Stimulated activated CD4-positive, alpha-beta T cell treated with anti-CD3 and anti-CD28 coated beads, Interleukin-15, amount 100 ng/mL, for 48 hours (primary cell): ENCODE data around the gene RNF187.

ENCODE experiments used
- DNase-seq, 2 donors: peaks; one replicate each; pipeline ENCODE4 v3.0.0-alpha.2; 2020; ENCODE audit warnings: low read depth in 2 of 2

Gene RNF187

DNA sequence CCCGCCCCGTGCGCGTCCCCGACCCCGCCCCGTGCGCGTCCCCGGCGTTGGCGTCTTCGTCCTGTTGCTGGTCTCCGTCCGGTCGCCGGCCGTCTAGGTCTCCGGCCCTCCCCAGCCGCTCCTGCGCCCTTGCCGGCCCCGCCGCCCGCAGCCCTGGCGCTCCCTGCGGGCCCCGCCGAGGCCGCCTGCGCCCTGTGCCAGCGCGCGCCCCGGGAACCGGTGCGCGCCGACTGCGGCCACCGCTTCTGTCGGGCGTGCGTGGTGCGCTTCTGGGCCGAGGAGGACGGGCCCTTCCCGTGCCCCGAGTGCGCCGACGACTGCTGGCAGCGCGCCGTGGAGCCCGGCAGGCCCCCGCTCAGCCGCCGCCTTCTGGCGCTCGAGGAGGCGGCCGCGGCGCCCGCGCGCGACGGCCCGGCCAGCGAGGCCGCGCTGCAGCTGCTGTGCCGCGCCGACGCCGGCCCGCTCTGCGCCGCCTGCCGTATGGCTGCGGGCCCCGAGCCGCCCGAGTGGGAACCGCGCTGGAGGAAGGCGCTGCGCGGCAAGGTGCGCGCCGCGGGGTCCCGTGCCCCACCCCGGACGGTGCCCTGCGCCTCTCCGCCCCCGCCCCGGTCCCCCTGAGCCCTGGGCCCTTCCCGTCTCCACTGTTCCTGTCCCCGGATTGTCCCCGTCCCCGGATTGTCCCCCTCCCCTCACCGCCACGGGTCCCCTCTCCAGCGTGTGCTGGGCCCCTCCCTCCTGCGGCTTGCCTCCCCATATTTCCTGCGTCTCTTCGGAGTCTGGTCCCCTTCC is at the start of gene RNF187:
Gene RNF187, plus strand, starts transcription at position 47 of the 789 bp plus-strand sequence.
- DNase-seq = peak in 1 of 2 donors; percentile 22

DNA sequence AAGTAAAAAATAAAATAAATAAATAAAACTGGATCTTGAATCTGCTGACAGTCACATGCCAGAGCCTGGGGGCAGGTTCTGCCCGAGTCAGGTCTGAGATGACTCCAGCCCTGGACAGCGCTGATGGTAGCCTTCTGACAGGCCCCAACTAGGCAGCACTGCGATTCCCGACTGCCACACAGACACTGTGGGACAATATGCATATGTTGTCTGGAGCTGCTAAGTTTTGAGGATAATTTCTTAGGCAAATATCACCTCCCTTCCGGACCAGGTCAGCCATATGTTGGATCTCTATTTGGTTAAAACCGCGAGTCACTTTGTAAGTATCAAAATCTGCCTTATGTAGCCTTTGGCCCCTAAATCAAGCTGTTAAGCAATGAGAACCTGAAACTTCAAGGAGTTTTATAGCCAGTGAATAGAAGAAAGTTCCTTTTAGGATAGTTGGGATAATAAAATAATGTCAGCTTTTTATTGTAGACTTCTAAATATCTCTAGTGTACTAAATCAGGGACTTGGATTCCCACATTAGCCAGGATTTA is 49.7 kb upstream of the RNF187 start:
- DNase-seq = no peak

DNA sequence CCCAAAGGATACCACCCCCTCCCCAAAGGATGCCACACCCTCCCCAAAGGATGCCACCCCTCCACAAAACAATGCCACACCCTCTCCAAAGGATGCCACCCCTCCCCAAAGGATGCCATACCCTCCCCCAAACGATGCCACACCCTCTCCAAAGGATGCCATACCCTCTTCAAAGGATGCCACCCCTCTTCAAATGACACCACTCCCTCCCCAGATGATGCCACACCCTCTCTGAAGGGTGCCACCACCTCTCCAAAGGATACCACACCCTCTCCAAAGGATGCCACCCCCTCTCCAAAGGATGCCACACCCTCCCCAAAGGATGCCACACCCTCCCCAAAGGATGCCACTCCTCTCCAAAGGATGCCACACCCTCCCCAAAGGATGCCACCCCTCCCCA is 48.9 kb upstream of the RNF187 start:
- DNase-seq = no peak

DNA sequence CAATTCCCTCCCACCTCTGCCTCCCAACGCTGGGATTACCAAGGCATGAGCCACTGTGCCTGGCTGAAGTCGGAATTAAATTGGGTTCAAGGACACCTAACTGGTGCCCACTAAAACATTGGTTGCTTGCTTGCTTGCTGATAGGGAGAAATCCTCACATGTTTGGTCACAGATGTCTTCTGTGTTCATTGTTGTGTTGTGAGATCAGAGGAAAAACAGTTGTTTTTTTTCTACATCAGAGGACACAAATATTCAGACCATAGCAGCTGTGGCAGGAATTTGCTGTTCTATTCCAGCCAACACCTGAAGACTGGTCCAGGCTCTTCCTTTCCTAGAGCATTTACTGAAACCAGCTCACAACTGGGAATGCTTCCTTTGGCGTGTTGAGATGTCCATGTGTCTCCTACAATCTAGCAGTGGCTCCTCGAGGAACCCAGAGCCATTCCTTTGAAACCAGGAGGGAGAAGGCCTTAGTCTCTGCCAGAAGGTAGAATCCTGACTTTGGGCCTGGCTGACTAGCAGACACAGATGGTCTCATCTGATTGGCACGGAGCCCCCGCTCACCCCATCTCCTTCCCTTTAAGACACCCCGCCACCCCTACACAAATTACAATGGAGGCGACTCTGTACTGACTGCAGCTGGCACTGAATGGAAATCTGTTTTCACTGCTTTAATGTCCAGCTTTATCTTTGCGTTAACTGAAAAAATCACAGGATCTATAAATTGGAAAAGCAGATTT is 46.3 kb upstream of the RNF187 start:
- DNase-seq = no peak

DNA sequence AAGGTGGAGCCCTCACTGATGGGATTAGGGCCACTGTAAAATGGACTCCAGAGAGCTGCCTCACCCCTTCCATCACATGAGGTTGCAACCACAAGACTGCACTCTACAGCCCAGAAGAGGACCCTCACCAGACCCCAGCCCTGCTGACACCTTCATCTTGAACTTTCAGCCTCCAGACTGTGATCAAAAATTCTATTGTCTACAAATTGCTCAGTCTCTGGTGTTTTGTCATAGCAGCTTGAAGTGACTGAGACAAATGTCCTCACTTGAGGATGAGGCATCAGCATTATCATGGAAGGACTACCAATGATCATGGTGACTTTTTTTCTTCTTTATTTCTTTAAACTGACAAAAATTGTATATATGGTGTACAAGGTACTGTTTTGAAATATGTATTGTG is 43.8 kb upstream of the RNF187 start:
- DNase-seq = no peak

DNA sequence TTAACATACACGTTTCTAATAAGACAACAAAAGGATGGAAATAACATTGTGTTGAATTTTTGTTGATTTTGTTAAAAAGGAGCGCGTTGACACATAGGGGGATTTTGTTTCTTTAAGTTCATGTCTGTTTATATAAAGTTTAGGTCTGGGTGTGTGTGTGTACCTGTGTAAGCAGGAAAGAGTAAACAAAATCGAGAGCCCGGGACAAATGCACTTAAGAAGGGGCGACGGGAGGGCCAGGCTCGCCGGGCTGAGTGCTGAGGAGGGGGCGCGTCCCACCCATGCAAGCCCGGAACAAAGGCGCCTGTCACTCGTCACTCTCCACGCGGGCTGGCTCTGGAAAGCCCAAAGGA is 41.7 kb upstream of the RNF187 start:
- DNase-seq = no peak

DNA sequence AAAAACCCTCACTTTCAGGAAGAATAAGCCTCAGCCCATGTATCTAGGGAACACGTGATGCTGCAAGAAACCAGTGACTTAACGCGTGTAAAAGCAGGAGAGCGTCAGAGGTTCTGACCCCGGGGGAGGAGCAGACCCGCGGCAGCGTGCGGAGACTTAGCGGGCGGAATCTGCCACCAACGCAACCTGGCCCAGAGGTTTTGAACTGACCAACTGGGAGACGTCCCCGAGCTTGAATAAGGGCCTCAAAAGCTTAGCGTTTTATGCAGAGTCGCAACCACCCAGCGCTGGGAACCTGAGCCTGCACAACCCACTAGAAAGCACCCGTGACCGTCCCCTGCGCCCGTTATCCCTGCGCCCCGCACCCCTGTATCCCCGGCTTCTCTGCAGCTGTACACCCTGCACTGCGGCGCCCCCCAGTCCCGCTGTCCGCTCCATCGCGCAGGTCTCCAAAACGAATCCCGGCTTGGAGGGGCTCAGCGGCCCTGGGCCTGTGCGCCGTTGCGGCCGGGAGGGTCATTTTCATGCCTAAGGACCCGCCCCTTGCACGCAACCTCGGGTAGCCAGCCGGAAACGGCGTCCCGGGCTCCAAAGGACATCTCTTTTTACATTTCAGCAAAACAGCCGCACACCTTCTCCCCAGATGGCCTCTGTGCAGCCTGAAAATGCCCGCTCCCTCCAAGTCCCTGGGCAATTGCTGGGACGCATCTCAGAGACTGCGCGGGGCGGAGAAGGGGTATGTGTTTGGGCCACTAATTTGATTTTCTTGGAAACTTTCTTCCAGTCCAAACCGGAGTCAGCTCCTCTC is 41.1 kb upstream of the RNF187 start:
- DNase-seq = peak in 1 of 2 donors; percentile 28

DNA sequence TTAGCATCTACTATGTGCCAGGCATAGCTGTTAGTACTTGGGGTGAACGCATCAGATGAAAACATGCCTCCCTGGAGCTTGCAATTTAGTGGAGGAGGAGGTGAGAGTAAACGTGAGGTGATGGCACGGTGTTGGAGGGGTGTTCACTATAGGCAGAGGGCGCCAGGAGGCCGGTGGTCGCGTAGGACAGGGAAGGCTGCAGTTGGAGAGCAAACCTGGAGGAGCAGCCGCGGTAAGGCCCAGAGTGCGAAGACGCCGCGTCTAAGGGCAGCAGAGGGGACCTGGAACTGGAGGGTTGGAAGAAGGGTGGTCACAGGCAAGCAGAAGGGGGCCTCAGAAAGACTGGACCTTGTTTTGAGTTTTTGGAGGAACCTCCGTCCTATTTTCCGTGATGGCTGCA is 40.3 kb upstream of the RNF187 start:
- DNase-seq = no peak

DNA sequence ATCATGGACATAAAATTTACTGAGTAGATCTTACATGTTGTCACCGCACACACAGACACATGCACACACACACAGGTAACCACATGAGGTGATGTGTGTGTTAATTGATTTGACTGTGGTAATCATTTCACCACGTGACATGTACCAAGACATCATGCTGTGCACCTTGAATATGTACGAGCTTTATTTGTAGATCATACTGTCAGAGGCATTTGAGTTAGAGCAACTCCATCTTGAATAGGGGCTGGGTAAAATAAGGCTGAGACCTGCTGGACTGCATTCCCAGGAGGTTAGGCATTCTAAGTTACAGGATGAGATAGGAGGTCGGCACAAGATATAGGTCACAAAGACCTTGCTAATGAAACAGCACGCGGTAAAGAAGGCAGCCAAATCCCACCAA is 38.8 kb upstream of the RNF187 start:
- no peak for DNase-seq

DNA sequence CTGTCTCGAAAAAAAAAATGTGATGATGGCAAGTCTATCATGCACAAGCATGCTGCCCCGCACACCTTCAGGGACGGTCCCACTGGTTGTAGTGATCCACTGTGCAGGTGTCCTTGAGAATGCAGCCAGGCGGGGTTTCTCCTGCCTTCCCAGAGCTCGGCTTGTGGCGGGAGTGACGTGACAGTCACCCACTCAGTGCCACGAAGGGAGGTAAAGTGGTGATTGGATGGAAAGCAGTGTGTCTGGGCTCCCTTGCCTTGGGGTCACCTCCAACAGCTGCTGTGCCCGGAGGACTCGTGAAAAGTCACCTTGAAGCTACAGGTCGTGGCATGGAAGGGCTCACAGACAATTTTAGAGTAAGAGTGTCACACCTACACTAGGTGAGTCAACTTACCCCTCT is 37.0 kb upstream of the RNF187 start:
- DNase-seq = no peak

DNA sequence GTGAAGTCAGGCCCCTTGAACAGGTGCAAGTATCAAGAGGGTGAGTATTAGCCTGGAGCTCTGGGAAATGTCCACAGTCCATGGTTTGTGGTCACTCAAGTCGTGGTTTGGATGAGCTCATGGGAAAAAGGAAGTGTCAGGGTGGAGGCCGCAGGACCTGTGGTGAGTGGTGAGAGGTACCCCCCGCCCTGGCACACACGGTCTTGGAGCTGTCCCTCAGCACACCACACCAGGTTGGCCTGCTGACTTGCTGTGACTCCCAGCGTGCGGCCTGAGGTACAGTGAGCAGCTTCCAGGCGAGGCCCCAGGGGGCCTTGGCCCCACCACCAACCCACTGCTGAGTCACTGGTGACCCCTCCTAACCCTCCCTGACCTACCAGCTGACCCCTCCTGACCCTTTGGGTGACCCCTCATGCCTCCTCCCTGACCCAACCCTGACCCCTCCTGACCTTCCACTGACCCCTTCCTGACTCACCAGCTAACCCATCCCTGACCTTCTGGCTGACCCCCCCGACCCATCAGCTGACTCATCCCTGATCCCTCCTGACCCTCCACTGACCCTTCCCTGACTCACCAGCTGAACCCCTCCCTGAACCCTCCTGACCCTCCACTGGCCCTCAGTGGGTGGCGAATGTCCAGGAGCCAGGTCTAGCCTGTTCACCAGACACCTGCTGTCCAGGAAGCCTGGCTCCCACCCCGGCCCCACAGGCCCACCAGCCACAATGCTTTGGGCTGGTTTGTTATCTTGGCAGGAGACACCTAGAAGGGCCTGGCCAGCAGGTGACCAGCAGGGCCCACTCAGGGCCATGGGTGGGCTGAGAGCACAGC is 34.8 kb upstream of the RNF187 start:
- DNase-seq = no peak

DNA sequence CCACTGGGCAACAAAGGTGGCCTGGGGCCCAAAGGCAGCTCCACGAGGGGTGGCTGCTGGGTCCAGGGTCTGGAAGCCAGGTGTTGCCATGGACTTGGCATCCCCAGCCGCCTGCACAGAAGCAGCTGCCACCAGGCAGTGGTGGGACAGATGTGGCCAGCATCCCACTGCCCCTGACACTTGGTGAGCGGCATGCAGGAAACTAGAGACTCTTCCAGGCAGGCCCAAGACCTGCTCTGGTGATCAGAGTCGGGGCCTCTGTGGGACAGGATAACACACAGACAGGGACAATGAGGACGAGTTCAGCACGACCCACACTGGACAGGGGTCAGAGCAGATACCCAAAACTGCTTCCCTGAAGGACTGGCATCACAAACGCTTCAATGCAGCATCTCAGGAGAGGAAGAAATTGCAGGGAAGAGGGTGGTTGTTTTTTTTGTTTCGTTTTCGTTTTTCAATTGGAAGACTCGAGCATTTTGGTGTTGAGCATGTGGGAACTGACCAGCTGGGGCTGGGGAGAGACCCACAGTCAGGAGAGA is 34.1 kb upstream of the RNF187 start:
- DNase-seq = no peak

DNA sequence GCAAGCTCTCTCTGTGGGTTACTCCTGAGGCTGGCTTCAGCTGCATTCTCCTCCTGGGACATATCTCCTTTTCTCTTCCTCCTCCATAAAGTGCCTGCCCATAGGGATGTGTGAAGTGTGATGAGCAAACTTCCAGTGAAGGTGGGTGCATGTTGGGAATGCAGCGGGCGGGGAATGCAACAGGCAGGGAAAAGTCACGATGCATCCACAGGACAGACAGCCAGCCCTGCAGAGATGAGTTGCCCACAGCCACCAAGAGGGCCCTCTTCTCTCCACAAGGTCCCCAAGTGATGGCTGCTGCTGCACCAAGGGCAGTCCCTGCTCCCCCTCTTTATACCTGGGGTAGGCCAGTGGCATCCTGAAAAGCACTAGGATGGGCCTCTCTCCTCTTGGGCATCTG is 33.6 kb upstream of the RNF187 start:
- no peak for DNase-seq

DNA sequence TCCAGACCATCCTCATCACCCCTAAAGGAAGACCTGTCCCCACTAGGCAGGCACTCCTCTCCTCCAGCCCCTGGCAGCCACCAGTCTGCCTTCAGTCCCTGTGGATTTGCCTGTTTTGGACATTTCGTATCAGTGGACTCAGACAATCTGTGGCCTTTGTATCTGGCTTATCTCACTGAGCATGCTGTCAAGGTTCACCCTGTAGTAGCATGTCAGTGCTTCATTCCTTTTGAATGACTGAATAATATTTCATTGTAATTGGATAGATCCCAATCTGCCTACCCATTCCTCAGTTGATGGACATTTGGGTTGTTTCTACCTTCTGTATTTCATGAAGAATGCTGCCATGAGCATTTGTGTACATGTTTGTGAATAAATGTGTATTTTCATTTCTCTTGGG is 32.9 kb upstream of the RNF187 start:
- no peak for DNase-seq

DNA sequence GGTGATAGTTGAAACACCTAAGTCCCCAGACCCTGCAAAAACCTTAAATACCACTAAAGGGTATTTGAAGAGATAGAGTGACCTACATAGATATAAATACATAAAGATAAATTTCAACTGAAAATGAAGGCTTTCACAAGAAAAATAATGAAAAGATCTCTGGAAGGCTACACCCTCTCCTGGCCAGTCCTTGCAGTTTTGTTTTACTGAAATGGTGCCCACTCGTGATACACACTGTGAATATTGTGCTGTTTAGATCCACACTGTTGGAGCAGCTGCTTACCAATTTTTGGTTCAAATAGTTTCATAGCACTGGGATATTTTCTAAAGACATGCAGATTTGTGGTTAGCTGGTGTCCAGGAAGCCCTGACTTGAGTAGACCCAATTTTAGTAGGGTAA is 31.5 kb upstream of the RNF187 start:
- no peak for DNase-seq

DNA sequence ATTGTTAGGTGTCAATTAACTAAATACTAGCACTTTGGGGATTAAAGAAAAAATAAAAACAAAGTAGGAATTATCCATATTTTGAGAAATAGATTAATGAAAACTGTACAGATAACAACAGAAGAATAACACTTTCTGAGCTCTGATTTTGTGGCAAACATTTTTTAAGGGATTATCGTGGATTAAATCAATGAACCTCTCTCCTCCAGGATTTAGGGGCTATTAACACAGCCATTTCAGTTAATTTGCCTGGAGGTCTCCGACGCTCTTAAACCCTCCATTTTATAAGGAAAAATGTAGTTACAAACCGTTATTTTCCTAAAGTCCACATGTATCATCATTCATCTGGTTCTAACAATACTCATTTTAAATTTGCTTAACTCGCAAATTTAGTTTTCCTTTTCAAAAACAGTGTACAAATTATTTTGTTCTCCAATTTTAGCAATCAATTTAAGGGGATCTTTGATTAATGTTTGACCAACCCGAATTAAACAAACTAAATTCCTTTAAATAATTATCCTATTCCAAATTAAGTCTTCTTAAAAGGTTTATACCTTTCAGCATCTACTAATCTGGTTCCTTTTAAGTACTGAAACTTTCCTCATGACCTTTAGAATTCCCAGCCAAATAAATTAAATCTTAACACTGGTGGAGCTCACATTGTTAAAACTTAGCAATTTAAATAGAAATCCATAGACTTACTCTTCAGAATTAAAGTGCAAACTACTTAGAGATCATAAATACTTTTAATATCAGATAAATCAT is 30.7 kb upstream of the RNF187 start:
- DNase-seq = no peak

DNA sequence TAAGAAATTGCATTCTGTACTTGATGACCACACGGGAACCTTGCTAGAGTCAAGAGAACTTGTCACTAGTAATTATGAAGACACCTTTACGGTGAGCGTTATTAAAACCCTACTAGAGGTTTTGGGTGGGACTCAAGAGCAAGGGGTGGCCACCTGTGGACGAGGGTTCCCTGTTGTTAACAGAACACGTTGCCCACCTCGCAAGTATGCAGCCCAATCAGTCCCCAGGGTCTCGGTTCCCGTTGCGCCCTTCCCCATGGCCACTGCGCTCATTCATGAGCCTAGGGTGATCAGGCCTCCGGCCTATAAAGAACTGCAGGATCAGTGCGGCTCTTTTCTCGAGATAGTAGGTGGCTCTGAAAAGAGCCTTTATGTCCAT is 30.2 kb upstream of the RNF187 start:
- no peak for DNase-seq

DNA sequence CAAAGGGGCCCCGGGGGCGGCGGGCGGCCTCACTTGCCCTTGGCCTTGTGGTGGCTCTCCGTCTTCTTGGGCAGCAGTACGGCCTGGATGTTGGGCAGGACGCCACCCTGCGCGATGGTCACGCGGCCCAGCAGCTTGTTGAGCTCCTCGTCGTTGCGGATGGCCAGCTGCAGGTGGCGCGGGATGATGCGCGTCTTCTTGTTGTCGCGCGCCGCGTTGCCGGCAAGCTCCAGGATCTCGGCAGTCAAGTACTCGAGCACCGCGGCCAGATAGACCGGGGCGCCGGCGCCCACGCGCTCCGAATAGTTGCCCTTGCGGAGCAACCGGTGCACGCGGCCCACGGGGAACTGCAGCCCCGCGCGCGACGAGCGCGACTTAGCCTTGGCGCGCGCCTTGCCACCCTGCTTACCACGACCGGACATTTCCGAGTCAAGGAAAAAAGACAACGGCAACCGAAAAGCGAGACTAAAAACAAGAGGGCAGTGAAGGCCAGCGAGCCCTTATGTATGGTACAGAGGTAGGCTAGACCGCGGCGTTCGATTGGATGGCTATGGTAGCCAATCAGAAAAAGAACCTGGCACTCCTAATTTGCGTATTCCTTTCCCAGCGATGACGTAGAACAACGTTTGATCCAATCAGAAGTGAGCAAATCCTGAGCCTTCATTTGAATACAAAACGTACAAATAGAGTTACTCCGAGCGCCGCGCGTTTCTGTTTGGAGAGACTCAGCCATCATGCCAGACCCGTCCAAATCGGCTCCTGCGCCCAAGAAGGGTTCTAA is 29.6 kb upstream of the RNF187 start:
- DNase-seq = peak; percentile 77 to 80
